Activated naive CD4-positive, alpha-beta T cell treated with anti-CD3 and anti-CD28 coated beads, Interleukin-2, amount 50 U/mL, for 16 hours (primary cell): ENCODE data around the gene SRBD1.

Source experiments
- DNase-seq: peaks from one replicate; pipeline ENCODE4 v3.0.0-alpha.2; 2020

SRBD1 gene

DNA sequence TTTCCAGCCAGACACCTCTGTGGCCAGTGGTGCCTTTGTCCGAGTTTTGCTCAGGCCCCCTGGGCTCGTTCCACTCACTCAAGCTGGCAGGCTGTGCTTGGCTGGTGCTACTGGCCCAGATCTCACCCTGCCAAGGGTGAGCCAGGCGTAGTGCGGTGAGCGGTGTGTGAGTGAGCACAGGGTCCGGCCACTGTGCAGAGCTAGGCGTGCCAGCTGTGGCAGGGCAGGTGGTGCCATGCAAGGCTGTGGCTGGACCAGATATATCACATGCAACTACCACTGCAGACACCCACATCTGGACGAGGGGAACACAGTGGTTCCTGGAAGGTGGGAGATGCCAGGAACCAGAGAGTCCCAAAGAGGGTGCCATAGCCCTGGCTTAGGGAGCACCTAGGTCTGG lies 70.1 kb downstream of the SRBD1 start:
- no peak for DNase-seq

GRCh38 chr2:45533771-45534170 lies 77.3 kb downstream of the SRBD1 start:
- no peak for DNase-seq

- no peak for DNase-seq
Observed at GRCh38 chr2:45532181-45532580, 78.9 kb downstream of the SRBD1 start.

- DNase-seq: no peak
Observed at GRCh38 chr2:45524016-45524415, 87.1 kb downstream of the SRBD1 start.

DNA sequence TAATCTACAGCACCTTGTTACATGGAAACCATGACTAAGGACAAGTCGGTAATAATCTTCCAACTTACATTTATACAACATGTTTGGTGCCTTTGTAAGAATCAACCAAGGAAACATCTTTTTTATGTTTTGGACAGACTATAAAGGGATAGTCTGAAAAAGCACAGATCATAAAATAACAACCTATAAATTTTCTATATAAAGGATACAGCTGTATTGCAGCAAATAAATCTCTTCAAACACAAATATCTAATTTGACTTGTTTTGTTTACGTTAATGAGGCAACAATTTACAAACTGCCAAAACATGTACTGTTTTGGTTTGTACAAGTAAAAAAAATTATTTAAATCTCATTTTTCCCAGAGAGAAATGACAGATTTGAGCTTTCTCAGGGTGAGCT lies 92.5 kb downstream of the SRBD1 start:
- DNase-seq: no peak

GRCh38 chr2:45510701-45511420 lies 100.2 kb downstream of the SRBD1 start:
- no peak for DNase-seq

DNA sequence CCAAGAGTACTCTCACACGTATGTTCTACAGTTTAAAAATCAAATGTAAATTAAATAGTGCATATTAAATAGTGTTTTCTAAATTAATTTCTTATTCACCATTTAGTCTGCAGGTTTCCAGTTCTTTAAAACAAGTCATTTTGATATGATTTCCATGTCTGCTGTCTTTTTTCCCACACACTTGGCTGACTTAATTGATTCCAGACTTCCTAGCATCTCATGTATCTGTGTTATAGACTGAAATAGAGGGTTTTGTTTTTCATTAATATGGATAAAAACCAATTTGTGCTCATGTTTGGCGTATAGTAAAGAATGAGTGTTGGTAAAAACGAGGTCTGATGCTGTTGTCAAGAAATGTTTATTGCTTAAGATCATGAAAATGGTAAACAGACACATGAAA lies 104.3 kb downstream of the SRBD1 start:
- DNase-seq: no peak

- no peak for DNase-seq
Observed at GRCh38 chr2:45505138-45505537, 105.9 kb downstream of the SRBD1 start.

DNA sequence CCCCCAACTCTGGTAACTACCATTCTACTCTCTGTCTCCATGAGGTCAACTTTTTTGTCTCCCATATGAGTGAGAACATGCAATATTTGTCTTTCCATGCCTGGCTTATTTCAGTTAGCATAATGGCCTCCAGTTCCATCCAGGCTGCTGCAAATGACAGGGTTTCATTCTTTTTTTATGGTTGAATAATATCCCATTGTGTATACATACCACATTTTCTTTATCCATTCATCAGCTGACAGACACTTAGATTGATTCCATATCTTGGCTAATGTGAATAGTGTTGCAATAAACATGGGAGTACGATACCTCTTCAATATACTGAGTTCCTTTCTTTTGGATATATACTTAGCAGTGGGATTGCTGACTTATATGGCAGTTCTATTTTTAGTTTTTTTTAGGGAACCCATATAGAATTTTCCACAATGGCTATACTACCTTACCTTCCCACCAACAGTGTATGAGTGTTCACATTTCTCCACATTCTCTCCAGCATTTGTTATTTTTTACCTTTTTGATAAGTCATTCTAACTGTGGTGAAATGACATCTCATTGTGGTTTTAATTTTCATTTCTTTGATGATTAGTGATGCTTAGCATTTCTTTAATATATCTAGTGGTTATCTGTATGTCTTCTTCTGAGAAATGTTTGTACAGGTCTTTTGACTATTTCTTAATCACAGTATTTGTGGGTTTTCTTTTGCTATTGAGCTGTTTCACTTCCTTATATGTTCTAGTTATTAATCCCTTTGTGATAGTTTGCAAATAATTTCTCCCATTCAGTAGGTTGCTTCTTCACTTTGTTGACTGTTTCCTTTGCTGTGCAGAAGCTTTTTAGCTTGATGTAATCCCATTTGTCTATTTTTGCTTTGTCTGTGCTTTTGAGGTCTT lies 112.2 kb downstream of the SRBD1 start:
- no peak for DNase-seq

DNA sequence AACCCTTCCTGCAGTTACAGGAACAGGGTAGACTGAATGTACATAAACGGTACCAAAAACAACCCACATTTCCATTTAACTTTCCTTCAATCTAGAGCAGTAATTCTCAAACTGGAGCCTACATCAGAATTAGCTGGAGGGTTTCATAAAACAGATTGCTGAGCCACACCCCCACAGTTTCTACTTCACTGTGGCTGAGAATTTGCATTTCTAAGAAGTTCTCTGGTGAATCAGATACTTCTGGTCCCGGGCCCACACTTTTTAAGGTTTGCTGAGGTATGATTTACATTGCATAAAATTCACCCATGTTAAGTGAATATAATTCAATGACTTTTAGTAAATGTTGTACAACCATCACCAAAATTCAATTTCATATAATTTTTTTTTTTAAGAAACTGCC lies 113.7 kb downstream of the SRBD1 start:
- peak; percentile 46 for DNase-seq

GRCh38 chr2:45496869-45497268 lies 114.2 kb downstream of the SRBD1 start:
- DNase-seq: no peak

GRCh38 chr2:45494978-45495293 lies 116.1 kb downstream of the SRBD1 start:
- no peak for DNase-seq

GRCh38 chr2:45494275-45494977 lies 116.6 kb downstream of the SRBD1 start:
- no peak for DNase-seq

DNA sequence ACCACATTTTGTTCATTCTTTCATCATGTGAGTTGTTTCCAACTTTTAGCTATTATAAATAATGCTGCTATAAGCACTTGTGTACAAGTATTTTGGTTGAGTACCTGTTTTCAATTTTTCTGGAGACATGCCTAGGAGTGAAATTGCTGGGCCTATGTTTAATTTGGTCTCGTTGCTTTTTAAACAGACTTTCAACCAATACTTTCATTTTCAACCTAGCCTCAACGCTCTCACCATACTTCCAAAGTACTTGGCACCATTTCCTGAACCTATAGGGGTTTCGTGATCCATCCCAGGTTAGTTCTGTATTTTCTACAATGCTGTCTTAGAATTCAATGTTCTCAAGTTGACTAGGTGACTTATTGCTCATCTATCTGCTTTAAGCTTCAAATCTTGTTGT lies 126.1 kb downstream of the SRBD1 start:
- DNase-seq: no peak

DNA sequence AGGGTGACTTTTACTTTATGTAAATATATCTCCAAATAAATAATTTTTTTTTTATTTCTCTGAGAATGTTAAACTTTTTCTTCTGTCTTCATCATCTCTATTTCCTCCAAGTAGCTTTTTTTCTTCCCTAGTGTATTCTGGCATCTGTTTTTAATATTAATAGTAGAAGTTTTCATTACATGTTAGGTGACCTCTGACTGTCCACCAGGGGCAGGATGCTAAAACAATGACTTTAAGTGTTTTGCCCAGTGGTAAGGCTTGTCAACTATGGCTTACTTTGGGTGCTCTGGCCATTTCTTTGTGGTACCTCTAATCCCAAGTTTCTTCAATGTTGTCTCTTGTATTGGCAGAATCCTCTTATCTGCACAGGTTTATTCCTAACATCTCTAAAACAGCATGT lies 127.1 kb downstream of the SRBD1 start:
- no peak for DNase-seq

GRCh38 chr2:45477546-45477945 lies 133.5 kb downstream of the SRBD1 start:
- no peak for DNase-seq

DNA sequence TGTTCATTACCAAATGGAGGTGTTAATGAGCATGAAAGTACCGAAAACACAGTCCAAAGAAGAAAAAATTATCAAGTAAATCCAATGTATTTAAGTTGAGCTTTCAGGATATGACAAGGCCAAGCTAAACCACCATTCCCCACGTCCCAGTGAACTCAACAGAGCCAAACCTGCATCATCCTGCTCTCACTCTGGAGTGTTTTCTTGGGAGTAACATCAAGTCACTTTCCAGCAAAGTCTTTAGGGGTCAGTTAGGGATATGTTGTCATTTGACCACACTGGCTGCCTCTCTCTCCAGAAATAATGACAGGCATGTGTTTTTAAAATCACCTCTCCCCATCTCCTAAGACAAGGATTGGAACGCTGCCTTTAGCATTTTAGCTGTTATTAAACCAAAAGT lies 140.5 kb downstream of the SRBD1 start:
- no peak for DNase-seq

DNA sequence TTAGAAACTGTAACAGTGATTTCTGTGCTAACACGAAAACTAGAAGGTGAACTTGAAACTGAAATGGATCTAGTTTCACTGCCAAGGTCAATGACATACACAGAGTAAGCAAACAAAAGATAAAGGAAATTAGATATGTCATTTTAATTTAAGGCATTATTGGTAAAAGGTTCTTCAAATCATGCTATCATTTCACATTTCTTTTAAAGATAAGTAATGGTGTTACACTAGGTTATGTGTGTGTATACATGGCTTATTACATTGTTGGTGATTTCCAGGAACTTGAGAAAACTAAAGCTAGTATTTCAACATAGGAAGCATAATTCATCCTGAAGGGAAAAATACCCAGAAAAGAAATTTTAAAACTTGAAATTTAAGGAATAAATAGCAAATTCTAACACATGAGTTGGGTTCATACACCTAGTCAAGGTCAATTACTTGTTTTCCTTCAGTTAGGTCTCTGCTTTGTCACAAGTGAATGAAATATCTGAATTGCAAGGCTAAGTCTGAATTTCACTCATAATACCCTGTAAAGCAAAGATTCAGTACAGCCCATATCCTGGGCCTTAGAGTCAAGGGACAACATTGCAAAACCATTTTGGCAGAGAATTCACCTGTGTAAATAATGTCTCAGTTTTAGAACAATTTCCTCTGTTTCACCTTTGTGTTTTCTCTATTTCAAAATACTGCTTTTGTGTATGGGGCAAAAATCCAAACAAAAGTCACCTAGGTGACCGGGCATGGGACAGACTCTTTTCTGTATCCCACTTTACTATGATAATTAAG lies 141.6 kb downstream of the SRBD1 start:
- DNase-seq: no peak

- no peak for DNase-seq
Observed at GRCh38 chr2:45468279-45468678, 142.8 kb downstream of the SRBD1 start.

GRCh38 chr2:45466053-45466452 lies 145.0 kb downstream of the SRBD1 start:
- DNase-seq: no peak

GRCh38 chr2:45460825-45461224 lies 150.2 kb downstream of the SRBD1 start:
- no peak for DNase-seq

GRCh38 chr2:45459860-45460259 lies 151.2 kb downstream of the SRBD1 start:
- no peak for DNase-seq

DNA sequence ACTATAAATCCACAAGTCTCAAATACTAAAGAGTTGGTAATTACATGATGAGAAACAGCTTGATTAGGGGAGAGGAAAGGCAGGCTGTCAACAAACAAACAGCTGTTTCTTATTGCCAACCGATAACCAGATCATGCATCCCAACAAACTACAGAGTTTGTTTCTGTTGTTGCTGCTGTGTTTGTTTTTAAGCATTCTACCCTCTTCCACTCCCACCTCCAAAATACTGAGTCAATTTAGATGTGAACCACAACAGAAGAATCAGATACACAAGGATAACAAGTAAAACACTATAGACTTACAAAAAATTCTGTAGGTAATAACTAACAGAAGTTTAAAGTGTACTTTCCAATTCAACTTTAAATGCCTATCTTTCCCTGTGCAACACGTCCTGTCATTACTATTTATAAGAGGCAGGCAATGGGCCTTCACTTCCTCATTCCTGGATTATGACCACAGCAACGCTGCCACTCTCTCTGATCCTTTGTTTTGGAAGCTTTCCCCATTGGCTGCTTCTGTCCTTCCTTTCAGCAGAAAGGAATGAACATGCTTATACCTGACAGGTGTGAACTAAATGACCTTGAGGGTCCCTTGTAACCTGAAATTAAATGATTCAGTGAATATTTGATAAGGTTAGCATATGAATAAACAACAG lies 152.0 kb downstream of the SRBD1 start:
- DNase-seq: no peak
